Measurements from ENCODE around the gene DTNB.

DNA sequence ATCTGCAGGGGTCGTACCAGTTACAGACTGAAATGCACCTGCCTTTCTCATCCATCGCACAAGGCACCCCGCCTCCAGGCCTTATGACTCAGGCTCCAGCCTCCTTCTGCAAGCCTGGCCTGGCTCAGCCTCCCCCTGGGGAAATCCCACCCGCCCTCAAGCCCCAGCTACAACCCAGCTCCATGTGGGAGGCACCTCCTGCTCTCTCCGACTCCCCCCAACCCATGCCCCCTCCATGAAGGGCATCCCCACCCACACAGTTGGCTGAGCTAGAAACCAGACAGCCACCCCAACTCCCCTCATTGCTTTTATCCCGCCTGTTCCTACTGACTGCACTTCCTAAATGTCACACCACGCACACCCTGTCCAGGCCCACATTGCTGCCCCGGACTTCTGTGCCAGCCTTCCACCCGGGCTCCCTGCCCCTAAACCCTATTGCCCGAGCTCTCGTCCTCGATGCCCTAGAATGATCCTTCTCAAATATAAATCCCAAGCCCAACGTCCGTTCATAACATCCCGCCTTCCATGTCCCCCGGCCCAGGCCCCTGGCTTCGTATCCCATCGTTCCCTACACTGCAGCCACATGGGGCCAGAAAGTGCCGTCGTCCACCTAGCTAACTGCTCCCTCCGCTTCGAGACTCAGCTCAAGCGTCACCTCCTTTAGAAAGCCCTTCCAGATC is 341.6 kb downstream of the DTNB start:
- TF ChIP-seq, protein P1, sequence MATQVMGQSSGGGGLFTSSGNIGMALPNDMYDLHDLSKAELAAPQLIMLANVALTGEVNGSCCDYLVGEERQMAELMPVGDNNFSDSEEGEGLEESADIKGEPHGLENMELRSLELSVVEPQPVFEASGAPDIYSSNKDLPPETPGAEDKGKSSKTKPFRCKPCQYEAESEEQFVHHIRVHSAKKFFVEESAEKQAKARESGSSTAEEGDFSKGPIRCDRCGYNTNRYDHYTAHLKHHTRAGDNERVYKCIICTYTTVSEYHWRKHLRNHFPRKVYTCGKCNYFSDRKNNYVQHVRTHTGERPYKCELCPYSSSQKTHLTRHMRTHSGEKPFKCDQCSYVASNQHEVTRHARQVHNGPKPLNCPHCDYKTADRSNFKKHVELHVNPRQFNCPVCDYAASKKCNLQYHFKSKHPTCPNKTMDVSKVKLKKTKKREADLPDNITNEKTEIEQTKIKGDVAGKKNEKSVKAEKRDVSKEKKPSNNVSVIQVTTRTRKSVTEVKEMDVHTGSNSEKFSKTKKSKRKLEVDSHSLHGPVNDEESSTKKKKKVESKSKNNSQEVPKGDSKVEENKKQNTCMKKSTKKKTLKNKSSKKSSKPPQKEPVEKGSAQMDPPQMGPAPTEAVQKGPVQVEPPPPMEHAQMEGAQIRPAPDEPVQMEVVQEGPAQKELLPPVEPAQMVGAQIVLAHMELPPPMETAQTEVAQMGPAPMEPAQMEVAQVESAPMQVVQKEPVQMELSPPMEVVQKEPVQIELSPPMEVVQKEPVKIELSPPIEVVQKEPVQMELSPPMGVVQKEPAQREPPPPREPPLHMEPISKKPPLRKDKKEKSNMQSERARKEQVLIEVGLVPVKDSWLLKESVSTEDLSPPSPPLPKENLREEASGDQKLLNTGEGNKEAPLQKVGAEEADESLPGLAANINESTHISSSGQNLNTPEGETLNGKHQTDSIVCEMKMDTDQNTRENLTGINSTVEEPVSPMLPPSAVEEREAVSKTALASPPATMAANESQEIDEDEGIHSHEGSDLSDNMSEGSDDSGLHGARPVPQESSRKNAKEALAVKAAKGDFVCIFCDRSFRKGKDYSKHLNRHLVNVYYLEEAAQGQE (IDR thresholded peaks at IDR 0.05; ENCODE audit: borderline replicate concordance), result no peak
- TF ChIP-seq CTCF (IDR thresholded peaks at IDR 0.05; ENCODE audit: poor library complexity, severe bottlenecking), result no peak
